K562 (cell line): ENCODE measurements around the gene SLIRP. TPM values are rescaled to one million over a fixed set of nuclear protein-coding genes. Genes with fewer than 3 reads are reported as not detected.
A peak's percentile ranks its signal among the peaks of the same experiment; 100 is the strongest.

Experiments
- ATAC-seq: fragments of 200-7000 bp; cut with Tn5 transposase; 3 replicates; pipeline ENCODE4 v1.9.1; 2020; ENCODE audit warnings: moderate library complexity
- BruUV-seq: library from RNA; stranded (reverse); fragments of 400-500 nt; replicated peaks from 2 replicates; lab custom pipeline; 2021; lab: Mats Ljungman, UMichigan
- CTCF ChIA-PET: fragments of 300-600 bp; formaldehyde crosslinking; extraction: SDS; loops from one replicate; lab custom pipeline; 2021; ENCODE audit warnings: low intra/inter-chr PET ratio; lab: Yijun Ruan, JAX
- POLR2A ChIA-PET: fragments of 300-600, 350-650 bp; sonication (Branson Sonifier 250); formaldehyde crosslinking; extraction: SDS; loops from one replicate; lab custom pipeline; 2021; ENCODE audit warnings: antibody characterized with exemption, inconsistent platforms; lab: Yijun Ruan, JAX
- DNase-seq, 4 experiments: peaks; one replicate each; pipeline versions ENCODE4 v3.0.0 to v3.0.0-alpha.2; 2011 to 2018; ENCODE audit warnings: low spot score in 3 of 4, mixed read lengths in 3 of 4; ENCODE audit errors: extremely low read depth in 1 of 4
- FAIRE-seq: peaks from 2 replicates; lab custom pipeline; 2011; peaks lifted over from hg19 to GRCh38; lab: Jason Lieb, UNC
- H2AFZ ChIP-seq: 2 replicates; pipeline ENCODE4 v1.6.0; 2011; ENCODE audit warnings: low read depth, low read length, control low read depth, inconsistent platforms
- H3K27ac ChIP-seq: fragments of 200-600 bp; 3 replicates; pipeline ENCODE4 v1.8.0; 2011; ENCODE audit warnings: low read depth, mild to moderate bottlenecking, control low read depth, inconsistent platforms, low read length, moderate library complexity, mixed read lengths; ENCODE audit errors: extremely low read depth
- H3K27me3 ChIP-seq, 2 experiments: fragments of 300-600 bp in 1 of 2; 2 replicates in 1 of 2; 3 replicates in 1 of 2; pipeline versions ENCODE4 v1.6.0 to v1.8.0; 2011; ENCODE audit warnings: inconsistent platforms in 2 of 2, low read length in 2 of 2, mild to moderate bottlenecking in 1 of 2, mixed read lengths in 1 of 2, moderate library complexity in 1 of 2; ENCODE audit not compliant: control insufficient read depth in 2 of 2, insufficient read depth in 2 of 2
- H3K36me3 ChIP-seq: fragments of 300-600 bp; 3 replicates; pipeline ENCODE4 v1.8.0; 2011; ENCODE audit warnings: mild to moderate bottlenecking, low read length, inconsistent platforms; ENCODE audit not compliant: control insufficient read depth, insufficient read depth
- H3K4me1 ChIP-seq, 2 experiments: fragments of 200-600 bp in 1 of 2; replicated peaks in 1 of 2; 2 replicates in 1 of 2; 3 replicates in 1 of 2; pipeline versions ENCODE4 v1.5.1 to v1.8.0; 2011; ENCODE audit warnings: inconsistent platforms in 2 of 2, low read length in 2 of 2, mild to moderate bottlenecking in 1 of 2, mixed read lengths in 1 of 2, moderate library complexity in 1 of 2; ENCODE audit not compliant: control insufficient read depth in 2 of 2, insufficient read depth in 2 of 2
- H3K4me2 ChIP-seq: 2 replicates; pipeline ENCODE4 v1.6.1; 2011; ENCODE audit warnings: low read length, control low read depth, inconsistent platforms, mixed read lengths; ENCODE audit not compliant: insufficient read depth
- H3K4me3 ChIP-seq: fragments of 200-600 bp; sonication (generic), shearing (Covaris generic); 2 replicates; pipeline ENCODE4 v1.5.1; 2016; ENCODE audit warnings: control low read depth, inconsistent platforms
- H3K79me2 ChIP-seq: fragments of 200-600 bp; 3 replicates; pipeline ENCODE4 v1.8.0; 2011; ENCODE audit warnings: low read length, inconsistent platforms; ENCODE audit not compliant: control insufficient read depth, insufficient read depth
- H3K9ac ChIP-seq, 2 experiments: 2 replicates each; pipeline versions ENCODE4 v1.6.0 to v1.6.1; 2011; ENCODE audit warnings: low read depth in 2 of 2, low read length in 2 of 2, control low read depth in 1 of 2, inconsistent platforms in 1 of 2, mild to moderate bottlenecking in 1 of 2, mixed read lengths in 1 of 2; ENCODE audit not compliant: insufficient read depth in 1 of 2
- H3K9me1 ChIP-seq: one replicate; pipeline ENCODE4 v1.6.0; 2011; ENCODE audit warnings: inconsistent platforms, mild to moderate bottlenecking, low read length, moderate library complexity; ENCODE audit not compliant: control insufficient read depth, insufficient read depth
- H3K9me3 ChIP-seq: replicated peaks from 2 replicates; pipeline ENCODE4 v1.5.1; 2011; ENCODE audit warnings: low read depth, low read length, inconsistent platforms; ENCODE audit not compliant: control insufficient read depth, insufficient read depth
- H4K20me1 ChIP-seq: replicated peaks from 2 replicates; pipeline ENCODE4 v1.6.1; 2011; ENCODE audit warnings: low read length, inconsistent platforms, mixed read lengths; ENCODE audit not compliant: control insufficient read depth, insufficient read depth
- ATF2 ChIP-seq: sonication (generic); formaldehyde crosslinking; IDR thresholded peaks from 2 replicates; pipeline ENCODE4 v1.8.1; 2022; ENCODE audit warnings: missing genetic modification reagents
- GTF3C2 ChIP-seq: IDR thresholded peaks from 3 replicates; pipeline ENCODE4 v1.6.1; 2011; ENCODE audit warnings: borderline replicate concordance, mild to moderate bottlenecking, moderate library complexity; ENCODE audit not compliant: insufficient read length; ENCODE audit errors: extremely low read depth
- POLR2A ChIP-seq: fragments of 450-650 bp; conservative IDR thresholded peaks from 2 replicates; pipeline ENCODE4 v1.6.1; 2016
- SP1 ChIP-seq: sonication (generic); formaldehyde crosslinking; IDR thresholded peaks from 2 replicates; pipeline ENCODE4 v1.8.1; 2022; ENCODE audit warnings: mild to moderate bottlenecking, missing genetic modification reagents
- SUPT5H ChIP-seq: fragments of 450-650 bp; IDR thresholded peaks from 2 replicates; pipeline ENCODE4 v1.6.1; 2016
- ZHX1 ChIP-seq: fragments of 150-350 bp; conservative IDR thresholded peaks from 2 replicates; pipeline ENCODE4 v1.6.1; 2014; ENCODE audit warnings: low read length
- ZNF212 ChIP-seq: fragments of 450-650 bp; formaldehyde crosslinking; IDR thresholded peaks from 2 replicates; pipeline ENCODE4 v1.4.0; 2020; ENCODE audit warnings: mild to moderate bottlenecking
- ZNF717 ChIP-seq: fragments of 250-450 bp; sonication (Bioruptor Pico); IDR thresholded peaks from 2 replicates; pipeline ENCODE4 v1.5.0; 2021
- WGBS: fragments of 100-300 bp; shearing (Covaris generic); methylation state at CpG from one replicate; pipeline ENCODE4 v1.1.6; 2016; ENCODE audit warnings: low coverage, mixed read lengths; ENCODE audit not compliant: insufficient coverage; ENCODE audit errors: missing lambda C conversion rate; 5-methylcytosine and 5-hydroxymethylcytosine counted together
- in situ Hi-C: fragments of 300-500 bp; cut with MboI; formaldehyde crosslinking; loops from 4 replicates; pipeline ENCODE4 v1.15.0; 2018; ENCODE audit warnings: inconsistent platforms, mixed read lengths
- intact Hi-C: fragments of 100-400 bp; cut with micrococcal nuclease; formaldehyde crosslinking; loops from 2 replicates; pipeline ENCODE4 v1.14.2; 2022
- polyA plus RNA-seq, 8 experiments: library from polyadenylated mRNA; depleted of rRNA in 4 of 8; stranded (reverse) in 5 of 8; unstranded in 3 of 8; fragments of >200 nt; fragmentation: Nextera tagmentation in 2 of 8; fragmentation: Illumina TruSeq in 1 of 8; extraction: Ambion mirVana in 2 of 8; extraction: Trizol in 1 of 8; gene quantifications; 2 replicates each; pipeline versions ENCODE4 v1.2.1 to v1.2.3, GENCODE V29; 2011 to 2014; ENCODE audit warnings: inconsistent platforms in 1 of 8, missing spikeins in 1 of 8
- total RNA-seq, 7 experiments: library from RNA; depleted of rRNA in 6 of 7; stranded (reverse); fragments of >200 nt in 6 of 7; fragmentation: Illumina TruSeq in 2 of 7; extraction: Trizol in 2 of 7; gene quantifications; 2 replicates each; pipeline versions ENCODE4 v1.2.1 to v1.2.3, GENCODE V29; 2011 to 2021; ENCODE audit warnings: low replicate concordance in 1 of 7

The SLIRP gene
- total and polyA plus RNA-seq, 9 of the 15 experiments (the other 6 are each of a cell fraction or from before 2014, with no cell fraction given) = 251 to 1,905 (median 491) TPM

GRCh38 chr14:77717608-77718305 is 9.9 kb downstream of the SLIRP start:
- ATAC-seq = peak; percentile 43
- WGBS = 50% methylated on average over 1 of the region's 5 CpGs
- H3K27ac ChIP-seq = no peak overlapping the region
- peaks cover 23% of the 10 kb centered on the region for H3K79me2 ChIP-seq
- no peak overlapping the region for H3K4me3 ChIP-seq
- peak; percentile 65 for TF ChIP-seq POLR2A
- TF ChIP-seq GTF3C2 = no peak
- TF ChIP-seq ZNF717 (CRISPR knock-in tag) = no peak
- no peak for TF ChIP-seq ZNF212 (CRISPR knock-in tag)
- no peak for TF ChIP-seq ZHX1
- TF ChIP-seq SP1 (CRISPR knock-in tag) = no peak
- TF ChIP-seq SUPT5H = peak; percentile 51; the same call in 1 of the 2 replicates
- TF ChIP-seq ATF2 = no peak
- intact Hi-C loops = no loop called here
- no peaks in the 10 kb centered on the region for H3K27me3 ChIP-seq
- no peaks in the 10 kb centered on the region for H3K9me3 ChIP-seq
- TSS peak; percentile 87 for BruUV-seq
- in situ Hi-C loops = no loop called here
- peak; percentile 11 for FAIRE-seq
- no peaks in the 10 kb centered on the region for H3K4me1 ChIP-seq
- 0 out of 2 replicates have a peak, but pooled peaks cover 2% of the 10 kb centered on the region for H4K20me1 ChIP-seq
- DNase-seq = no peak
- H3K36me3 ChIP-seq = peaks cover 95% of the 10 kb centered on the region
- CTCF ChIA-PET = no interaction called here
- H2AFZ ChIP-seq = no peak overlapping the region
- H3K9me1 ChIP-seq = no peaks in the 10 kb centered on the region
- no peak overlapping the region for H3K4me2 ChIP-seq
- POLR2A ChIA-PET = no interaction called here
- H3K9ac ChIP-seq = no peak overlapping the region
